Kidney (tissue), 14 donors: ENCODE measurements around the gene PPP1R12B. TPM values are rescaled to one million over a fixed set of nuclear protein-coding genes. Genes with fewer than 3 reads are reported as not detected.
A peak's percentile ranks its signal among the peaks of the same experiment; 100 is the strongest.

Experiments
- DNase-seq, 5 donors: peaks; one replicate each; pipeline ENCODE4 v3.0.0-alpha.2; 2013 to 2020
- FAIRE-seq: peaks from 2 replicates; lab custom pipeline; 2012; peaks lifted over from hg19 to GRCh38; lab: Jason Lieb, UNC
- H3K27ac ChIP-seq, 2 donors: one replicate each; pipeline ENCODE4 v1.7.0; 2013; ENCODE audit warnings: low read depth in 2 of 2, low read length in 2 of 2, inconsistent platforms in 1 of 2
- H3K27me3 ChIP-seq: one replicate; pipeline ENCODE4 v1.7.1; 2013; ENCODE audit warnings: low read length, inconsistent platforms; ENCODE audit not compliant: control insufficient read depth, insufficient read depth
- H3K36me3 ChIP-seq, 3 donors: one replicate each; pipeline versions ENCODE4 v1.7.0 to v1.7.1; 2013; ENCODE audit warnings: low read length in 3 of 3, control low read depth in 1 of 3, inconsistent platforms in 1 of 3; ENCODE audit not compliant: insufficient read depth in 3 of 3, control insufficient read depth in 2 of 3
- H3K4me1 ChIP-seq, 3 donors: one replicate each; pipeline versions ENCODE4 v1.7.0 to v1.7.1; 2013; ENCODE audit warnings: low read length in 3 of 3, inconsistent platforms in 1 of 3, low read depth in 1 of 3; ENCODE audit not compliant: control insufficient read depth in 2 of 3, insufficient read depth in 2 of 3
- H3K4me3 ChIP-seq, 3 donors: one replicate each; pipeline versions ENCODE4 v1.7.0 to v1.8.1; 2013; ENCODE audit warnings: low read length in 3 of 3, control low read depth in 1 of 3, inconsistent platforms in 1 of 3
- H3K9ac ChIP-seq, 3 donors: one replicate each; pipeline versions ENCODE4 v1.7.0 to v1.7.1; 2013; ENCODE audit warnings: low read length in 3 of 3, control low read depth in 1 of 3, inconsistent platforms in 1 of 3
- H3K9me3 ChIP-seq, 3 donors: one replicate each; pipeline versions ENCODE4 v1.7.0 to v1.7.1; 2013; ENCODE audit warnings: low read length in 3 of 3, control low read depth in 1 of 3, inconsistent platforms in 1 of 3; ENCODE audit not compliant: control insufficient read depth in 2 of 3, insufficient read depth in 1 of 3
- intact Hi-C: fragments of 100-400 bp; cut with DNase I; formaldehyde crosslinking; loops from one replicate; pipeline ENCODE4 v1.11.1; 2022
- polyA plus RNA-seq: library from polyadenylated mRNA; stranded (reverse); fragments of 350-450 nt; fragmentation: Illumina TruSeq; extraction: RNeasy Lipid Tissue Mini Kit (QIAGEN cat#74804); gene quantifications from one replicate; pipeline ENCODE4 v1.2.3, GENCODE V29; 2014; ENCODE audit warnings: low read depth, low replicate concordance; ENCODE audit not compliant: insufficient read depth
- total RNA-seq: library from RNA; stranded (reverse); fragmentation: NEBNext Ultra II Directional; extraction: Animal tissue kit (Norgen Biotek cat#: 25700); gene quantifications from one replicate; pipeline ENCODE4 v1.2.1, GENCODE V29; 2021
- TF ChIP-seq, protein P1 (sequence below): IDR thresholded peaks from 3 replicates; pipeline ENCODE4 v1.5.1; 2012; ENCODE audit warnings: mild to moderate bottlenecking, moderate library complexity, borderline replicate concordance; ENCODE audit not compliant: insufficient read depth; ENCODE audit errors: extremely low read depth
- donor health status: control.
- donor health status: control.
- donor health status: control.
- donor health status: control.
- donor health status: control.
- donor health status: DM: yes; HTN: yes; CAD: no.
- donor health status: Normal renal cell carcinoma (clear cell type).

The PPP1R12B gene
- total and polyA plus RNA-seq, 2 donors from 2014 or later, result 5.7 to 40.0 TPM

GRCh38 chr1:202575918-202576653 lies 227.6 kb downstream of the PPP1R12B start:
- Histone ChIP-seq H3K36me3 (peaks cover 0 to 9% (median 5%) of the 10 kb centered on the region in 3 donors), H3K4me3 (no peak overlapping the region), H3K4me1 (peaks cover 0 to 19% (median 2%) of the 10 kb centered on the region in 3 donors), H3K27me3 (no peaks in the 10 kb centered on the region), H3K27ac (no peak overlapping the region), H3K9me3 (no peaks in the 10 kb centered on the region), H3K9ac (no peak overlapping the region)
- intact Hi-C loops, result no loop called here
- TF ChIP-seq, protein P1, sequence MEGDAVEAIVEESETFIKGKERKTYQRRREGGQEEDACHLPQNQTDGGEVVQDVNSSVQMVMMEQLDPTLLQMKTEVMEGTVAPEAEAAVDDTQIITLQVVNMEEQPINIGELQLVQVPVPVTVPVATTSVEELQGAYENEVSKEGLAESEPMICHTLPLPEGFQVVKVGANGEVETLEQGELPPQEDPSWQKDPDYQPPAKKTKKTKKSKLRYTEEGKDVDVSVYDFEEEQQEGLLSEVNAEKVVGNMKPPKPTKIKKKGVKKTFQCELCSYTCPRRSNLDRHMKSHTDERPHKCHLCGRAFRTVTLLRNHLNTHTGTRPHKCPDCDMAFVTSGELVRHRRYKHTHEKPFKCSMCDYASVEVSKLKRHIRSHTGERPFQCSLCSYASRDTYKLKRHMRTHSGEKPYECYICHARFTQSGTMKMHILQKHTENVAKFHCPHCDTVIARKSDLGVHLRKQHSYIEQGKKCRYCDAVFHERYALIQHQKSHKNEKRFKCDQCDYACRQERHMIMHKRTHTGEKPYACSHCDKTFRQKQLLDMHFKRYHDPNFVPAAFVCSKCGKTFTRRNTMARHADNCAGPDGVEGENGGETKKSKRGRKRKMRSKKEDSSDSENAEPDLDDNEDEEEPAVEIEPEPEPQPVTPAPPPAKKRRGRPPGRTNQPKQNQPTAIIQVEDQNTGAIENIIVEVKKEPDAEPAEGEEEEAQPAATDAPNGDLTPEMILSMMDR, result no peak
- DNase-seq (peak in 3 of 5 donors; percentile 33 to 57 (median 56)), FAIRE-seq (no peak)

DNA sequence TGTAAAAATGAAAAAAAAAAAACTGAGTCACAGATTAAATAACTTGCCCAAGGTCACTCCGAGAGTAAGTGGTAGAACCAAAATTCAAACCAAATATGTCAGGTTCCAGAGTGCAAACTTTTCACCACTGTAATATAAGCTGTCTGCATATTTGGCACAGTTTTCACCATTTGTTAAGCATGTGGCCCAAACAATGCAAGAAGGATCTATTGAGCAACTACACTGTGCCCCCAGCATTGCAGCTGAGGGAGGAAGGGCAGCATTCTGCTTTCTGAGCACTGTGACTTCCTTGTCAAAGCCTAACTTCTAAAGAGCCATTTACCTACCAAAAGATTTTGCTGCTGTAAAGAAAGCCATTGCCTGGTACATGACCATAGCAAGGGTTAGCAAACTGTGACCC lies 228.3 kb downstream of the PPP1R12B start:
- Histone ChIP-seq H3K9me3 (no peaks in the 10 kb centered on the region), H3K9ac (no peak overlapping the region), H3K27me3 (no peaks in the 10 kb centered on the region), H3K4me3 (no peak overlapping the region), H3K36me3 (peaks cover 0 to 11% (median 9%) of the 10 kb centered on the region in 3 donors), H3K27ac (no peak overlapping the region), H3K4me1 (peaks cover 0 to 19% (median 2%) of the 10 kb centered on the region in 3 donors)
- DNase-seq (no peak), FAIRE-seq (no peak)
- intact Hi-C loops, result no loop called here
- TF ChIP-seq, protein P1, result no peak

GRCh38 chr1:202577381-202577780 lies 228.9 kb downstream of the PPP1R12B start:
- H3K4me3 ChIP-seq, result no peak overlapping the region
- no peak for DNase-seq
- intact Hi-C loops, result no loop called here
- H3K9ac ChIP-seq, result no peak overlapping the region
- no peaks in the 10 kb centered on the region for H3K9me3 ChIP-seq
- TF ChIP-seq, protein P1, result no peak
- H3K36me3 ChIP-seq, result peaks cover 0 to 12% (median 9%) of the 10 kb centered on the region in 3 donors
- peaks cover 0 to 19% (median 2%) of the 10 kb centered on the region in 3 donors for H3K4me1 ChIP-seq
- no peaks in the 10 kb centered on the region for H3K27me3 ChIP-seq
- no peak for FAIRE-seq
- no peak overlapping the region for H3K27ac ChIP-seq
